IMR-90 (cell line): ENCODE data around the gene CUTC. TPM values are rescaled to one million over a fixed set of nuclear protein-coding genes. Genes with fewer than 3 reads are reported as not detected.

ENCODE experiments used
- ATAC-seq: fragments of 200-7000 bp; cut with Tn5 transposase; 2 replicates; pipeline ENCODE4 v1.9.1; 2020; ENCODE audit warnings: low read depth, mild to moderate bottlenecking, moderate library complexity
- BruUV-seq: library from RNA; stranded (reverse); fragments of 400-500 nt; replicated peaks from 2 replicates; lab custom pipeline; 2021; lab: Mats Ljungman, UMichigan
- CTCF ChIA-PET: fragments of 300-600 bp; formaldehyde crosslinking; extraction: SDS; loops from one replicate; lab custom pipeline; 2021; ENCODE audit warnings: antibody characterized with exemption; lab: Yijun Ruan, JAX
- POLR2A ChIA-PET: fragments of 300-600 bp; sonication (Branson Sonifier 250); formaldehyde crosslinking; loops from one replicate; lab custom pipeline; 2022; ENCODE audit warnings: antibody characterized with exemption; ENCODE audit not compliant: unreplicated experiment; lab: Charles Lee
- DNase-seq: peaks from one replicate; pipeline ENCODE4 v3.0.0; 2013
- H2AFZ ChIP-seq: replicated peaks from 2 replicates; pipeline ENCODE3; 2013; ENCODE audit warnings: low read length, mild to moderate bottlenecking; ENCODE audit not compliant: poor library complexity
- H2AK5ac ChIP-seq: 2 replicates; pipeline ENCODE4 v1.6.1; 2013; ENCODE audit warnings: low read depth, low read length, inconsistent platforms
- H2AK9ac ChIP-seq: replicated peaks from 2 replicates; pipeline ENCODE3; 2013; ENCODE audit warnings: mild to moderate bottlenecking, low read depth, low read length, moderate library complexity; ENCODE audit not compliant: poor library complexity
- H2BK120ac ChIP-seq: 2 replicates; pipeline ENCODE4 v1.6.1; 2013; ENCODE audit warnings: low read depth, low read length, inconsistent platforms
- H2BK15ac ChIP-seq: 3 replicates; pipeline ENCODE4 v1.6.1; 2013; ENCODE audit warnings: low read depth, low read length, inconsistent platforms
- H2BK20ac ChIP-seq: 2 replicates; pipeline ENCODE4 v1.6.1; 2013; ENCODE audit warnings: low read depth, mild to moderate bottlenecking, inconsistent platforms, low read length, moderate library complexity
- H2BK5ac ChIP-seq: 2 replicates; pipeline ENCODE4 v1.6.1; 2013; ENCODE audit warnings: mild to moderate bottlenecking, low read depth, low read length, inconsistent platforms; ENCODE audit not compliant: poor library complexity, severe bottlenecking
- H3K14ac ChIP-seq: replicated peaks from 2 replicates; pipeline ENCODE4 v1.6.1; 2013; ENCODE audit warnings: low read depth, low read length, inconsistent platforms
- H3K18ac ChIP-seq: 2 replicates; pipeline ENCODE4 v1.6.1; 2013; ENCODE audit warnings: low read depth, low read length, control low read depth
- H3K23ac ChIP-seq: 2 replicates; pipeline ENCODE4 v1.6.1; 2013; ENCODE audit warnings: low read depth, low read length, inconsistent platforms
- H3K27ac ChIP-seq: 2 replicates; pipeline ENCODE4 v1.5.1; 2013; ENCODE audit warnings: mild to moderate bottlenecking, control low read depth, low read length; ENCODE audit not compliant: insufficient read depth
- H3K27me3 ChIP-seq: 2 replicates; pipeline ENCODE4 v1.6.1; 2013; ENCODE audit warnings: low read length; ENCODE audit not compliant: control insufficient read depth, insufficient read depth
- H3K36me3 ChIP-seq: 2 replicates; pipeline ENCODE4 v1.6.1; 2013; ENCODE audit warnings: low read length, mixed read lengths; ENCODE audit not compliant: control insufficient read depth, insufficient read depth
- H3K4ac ChIP-seq: 2 replicates; pipeline ENCODE4 v1.6.1; 2013; ENCODE audit warnings: low read depth, low read length, inconsistent platforms
- H3K4me1 ChIP-seq: 2 replicates; pipeline ENCODE4 v1.6.1; 2013; ENCODE audit warnings: low read length, mixed read lengths; ENCODE audit not compliant: control insufficient read depth, insufficient read depth
- H3K4me2 ChIP-seq: 2 replicates; pipeline ENCODE4 v1.6.1; 2013; ENCODE audit warnings: low read depth, mild to moderate bottlenecking, control low read depth, low read length, moderate library complexity
- H3K4me3 ChIP-seq: 2 replicates; pipeline ENCODE4 v1.5.1; 2013; ENCODE audit warnings: low read depth, mild to moderate bottlenecking, control low read depth, low read length, moderate library complexity; ENCODE audit not compliant: insufficient read depth
- H3K56ac ChIP-seq: 2 replicates; pipeline ENCODE4 v1.6.1; 2013; ENCODE audit warnings: low read length, inconsistent platforms; ENCODE audit not compliant: insufficient read depth; ENCODE audit errors: extremely low read depth
- H3K79me1 ChIP-seq, 2 experiments: 2 replicates each; pipeline ENCODE4 v1.6.1; 2013; ENCODE audit warnings: low read length in 2 of 2, inconsistent platforms in 1 of 2, low read depth in 1 of 2
- H3K9ac ChIP-seq: 2 replicates; pipeline ENCODE4 v1.6.1; 2013; ENCODE audit warnings: low read depth, low read length, control low read depth
- H3K9me1 ChIP-seq: 2 replicates; pipeline ENCODE4 v1.6.1; 2013; ENCODE audit warnings: low read length, inconsistent platforms; ENCODE audit not compliant: insufficient read depth
- H3K9me3 ChIP-seq: 2 replicates; pipeline ENCODE4 v1.6.1; 2013; ENCODE audit warnings: low read length; ENCODE audit not compliant: control insufficient read depth, insufficient read depth
- H4K20me1 ChIP-seq: 2 replicates; pipeline ENCODE4 v1.6.1; 2013; ENCODE audit warnings: low read length, inconsistent platforms; ENCODE audit not compliant: insufficient read depth
- H4K5ac ChIP-seq: 2 replicates; pipeline ENCODE4 v1.6.1; 2013; ENCODE audit warnings: mild to moderate bottlenecking, low read depth, low read length, control low read depth
- H4K8ac ChIP-seq, 2 experiments: 2 replicates each; pipeline ENCODE4 v1.6.1; 2013; ENCODE audit warnings: low read depth in 2 of 2, low read length in 2 of 2, control low read depth in 1 of 2, inconsistent platforms in 1 of 2
- H4K91ac ChIP-seq: 2 replicates; pipeline ENCODE4 v1.6.1; 2013; ENCODE audit warnings: low read depth, low read length, inconsistent platforms; ENCODE audit not compliant: insufficient read depth
- MAFK ChIP-seq: IDR thresholded peaks from 2 replicates; pipeline ENCODE4 v1.6.1; 2012; ENCODE audit warnings: low read depth, low read length, improper control_type of control experiment
- SMC3 ChIP-seq: fragments of 150-350 bp; IDR thresholded peaks from 2 replicates; pipeline ENCODE4 v1.6.1; 2016; ENCODE audit warnings: low read depth, mild to moderate bottlenecking, antibody characterized with exemption, low read length, moderate library complexity
- WGBS, 2 experiments: methylation state at CpG; one replicate each; pipeline versions ENCODE4 v1.1.5 to v1.1.7; 2013; ENCODE audit warnings: missing lambda C conversion rate in 2 of 2; ENCODE audit not compliant: insufficient read length in 1 of 2; ENCODE audit errors: extremely low coverage in 2 of 2; 5-methylcytosine and 5-hydroxymethylcytosine counted together
- dilution Hi-C: fragments of 300-500 bp; cut with HindIII; formaldehyde crosslinking; loops from one replicate; pipeline ENCODE4 v1.14.3; 2018; ENCODE audit warnings: low sequenced_read_pairs; ENCODE audit not compliant: unreplicated experiment
- in situ Hi-C: fragments of 300-500 bp; cut with MboI; formaldehyde crosslinking; loops from 3 replicates; pipeline ENCODE4 v1.14.3; 2019; ENCODE audit warnings: low sequenced_read_pairs, inconsistent platforms, mixed read lengths
- intact Hi-C: fragments of 100-400 bp; cut with micrococcal nuclease; formaldehyde crosslinking; loops from 2 replicates; pipeline ENCODE4 v1.10.0; 2022
- polyA plus RNA-seq, 3 experiments: library from polyadenylated mRNA; depleted of rRNA; stranded (reverse); fragments of >200 nt; gene quantifications; 2 replicates each; pipeline ENCODE4 v1.2.3, GENCODE V29; 2012; ENCODE audit warnings: low replicate concordance in 1 of 3
- total RNA-seq: library from RNA; depleted of rRNA; stranded (reverse); fragments of >200 nt; gene quantifications from 2 replicates; pipeline ENCODE4 v1.2.3, GENCODE V29; 2012

Gene CUTC
- total and polyA plus RNA-seq, 2 of the 4 experiments (the other 2 are of a cell fraction): 7.0 to 10.2 TPM

- Histone ChIP-seq H2BK20ac (no peak overlapping the region), H3K9me3 (no peaks in the 10 kb centered on the region), H3K36me3 (peaks cover 46% of the 10 kb centered on the region), H2AK5ac (no peak overlapping the region), H3K4me2 (no peak overlapping the region), H3K14ac (no peak overlapping the region), H3K4ac (no peak overlapping the region), H2BK5ac (no peak overlapping the region), H2AFZ (no peak overlapping the region), H3K79me1 (peaks cover 17 to 24% of the 10 kb centered on the region in 2 experiments), H4K5ac (no peak overlapping the region), H3K9ac (no peak overlapping the region), H3K4me1 (peaks cover 3% of the 10 kb centered on the region), H2BK15ac (no peak overlapping the region), H2BK120ac (no peak overlapping the region), H3K27ac (no peak overlapping the region), H2AK9ac (no peak overlapping the region), H3K23ac (no peak overlapping the region), H4K20me1 (no peaks in the 10 kb centered on the region), H4K91ac (no peak overlapping the region), H3K56ac (no peak overlapping the region), H3K9me1 (peaks cover 8% of the 10 kb centered on the region; the same call in 1 of the 2 replicates), H3K27me3 (no peaks in the 10 kb centered on the region), H4K8ac (no peak overlapping the region), H3K18ac (no peak overlapping the region), H3K4me3 (no peak overlapping the region)
- POLR2A ChIA-PET: no interaction called here
- TF ChIP-seq SMC3 (no peak), MAFK (no peak)
- intact Hi-C loops (no loop called here), dilution Hi-C loops (no loop called here), in situ Hi-C loops (no loop called here)
- DNase-seq: no peak
- ATAC-seq: no peak
- no TSS peak for BruUV-seq
- CTCF ChIA-PET: interaction anchor here (1.5 kb wide), 1 partner anchor 10 kb away, joined by 4 read pairs; no protein-coding TSS in a partner anchor
- WGBS, 2 experiments: 93% methylated on average over 2 of the region's 4 CpGs; no CpG with 5 or more reads in 1 of the 2 experiments
Measured at GRCh38 chr10:99700649-99701048, 31.4 kb upstream of the CUTC start.
